HCT116 (cell line): ENCODE results near the gene RTN1. TPM values are rescaled to one million over a fixed set of nuclear protein-coding genes. Genes with fewer than 3 reads are reported as not detected.

Source experiments
- ATAC-seq: fragments of 200-7000 bp; cut with Tn5 transposase; 2 replicates; pipeline ENCODE4 v1.9.1; 2020; ENCODE audit warnings: mild to moderate bottlenecking, moderate library complexity
- BruUV-seq: library from RNA; stranded (reverse); fragments of 400-500 nt; replicated peaks from 2 replicates; lab custom pipeline; 2021; lab: Mats Ljungman, UMichigan
- CTCF ChIA-PET: fragments of 300-600 bp; sonication (Branson Sonifier 250); formaldehyde crosslinking; loops from one replicate; lab custom pipeline; 2021; ENCODE audit warnings: antibody characterized with exemption; lab: Charles Lee
- POLR2A ChIA-PET: fragments of 300-600, 350-600 bp; sonication (Branson Sonifier 250); formaldehyde crosslinking; loops from one replicate; lab custom pipeline; 2021; ENCODE audit warnings: antibody characterized with exemption; lab: Charles Lee
- RAD21 ChIA-PET, 2 experiments: fragments of 300-600 bp; sonication (Branson Sonifier 250); formaldehyde crosslinking; loops; one replicate each; lab custom pipeline; 2023; ENCODE audit warnings: low total read pairs in 2 of 2; ENCODE audit not compliant: uncharacterized antibody in 2 of 2, unreplicated experiment in 2 of 2, low non-redundant PET in 1 of 2; lab: Charles Lee
- DNase-seq: peaks from one replicate; pipeline ENCODE4 v3.0.0-alpha.2; 2010; ENCODE audit warnings: low read depth, low spot score
- H2AFZ ChIP-seq: fragments of 200-600 bp; shearing (Covaris generic), sonication (generic); 2 replicates; pipeline ENCODE4 v1.6.1; 2017; ENCODE audit warnings: low read depth, mixed run types, mixed read lengths, antibody characterized with exemption, low read length; ENCODE audit not compliant: poor library complexity, severe bottlenecking
- H3K27ac ChIP-seq: 2 replicates; pipeline ENCODE4 v1.5.1; 2012; ENCODE audit warnings: low read depth, low read length
- H3K27me3 ChIP-seq: fragments of 200-600 bp; sonication (generic); 2 replicates; pipeline ENCODE4 v1.6.1; 2016; ENCODE audit warnings: mixed run types, low read length, mixed read lengths; ENCODE audit not compliant: insufficient read depth
- H3K36me3 ChIP-seq, 2 experiments: fragments of 200-500 bp in 1 of 2; fragments of 200-600 bp in 1 of 2; sonication (Bioruptor generic) in 1 of 2; sonication (generic) in 1 of 2; 2 replicates each; pipeline versions ENCODE4 v1.5.1 to v1.6.1; 2014 to 2016; ENCODE audit warnings: low read length in 2 of 2, inconsistent platforms in 1 of 2, mixed read lengths in 1 of 2, mixed run types in 1 of 2; ENCODE audit not compliant: insufficient read depth in 2 of 2, control insufficient read depth in 1 of 2
- H3K4me1 ChIP-seq, 2 experiments: fragments of 200-600 bp in 1 of 2; sonication (generic) in 1 of 2; 2 replicates each; pipeline versions ENCODE4 v1.5.1 to v1.6.1; 2012 to 2017; ENCODE audit warnings: low read length in 2 of 2, inconsistent platforms in 1 of 2, mild to moderate bottlenecking in 1 of 2, mixed read lengths in 1 of 2, mixed run types in 1 of 2, moderate library complexity in 1 of 2; ENCODE audit not compliant: insufficient read depth in 2 of 2, control insufficient read depth in 1 of 2
- H3K4me2 ChIP-seq: fragments of 200-600 bp; sonication (generic); 2 replicates; pipeline ENCODE4 v1.6.1; 2017; ENCODE audit warnings: mixed run types, low read length, mixed read lengths
- H3K4me3 ChIP-seq, 2 experiments: fragments of 200-600 bp in 1 of 2; sonication (generic) in 1 of 2; replicated peaks in 1 of 2; 2 replicates each; pipeline ENCODE4 v1.5.1; 2011 to 2016; ENCODE audit warnings: low read length in 2 of 2, control low read depth in 1 of 2, low read depth in 1 of 2, mild to moderate bottlenecking in 1 of 2, mixed read lengths in 1 of 2, mixed run types in 1 of 2
- H3K79me2 ChIP-seq: fragments of 200-600 bp; sonication (generic); 2 replicates; pipeline ENCODE4 v1.6.1; 2017; ENCODE audit warnings: mild to moderate bottlenecking, mixed run types, low read length, moderate library complexity, mixed read lengths; ENCODE audit not compliant: insufficient read depth
- H3K9ac ChIP-seq: fragments of 200-600 bp; sonication (generic); 2 replicates; pipeline ENCODE4 v1.6.1; 2016; ENCODE audit warnings: low read length, mixed read lengths
- H3K9me2 ChIP-seq: fragments of 200-600 bp; sonication (generic), shearing (Covaris generic); 2 replicates; pipeline ENCODE4 v1.6.1; 2017; ENCODE audit warnings: mixed run types, mild to moderate bottlenecking, moderate library complexity; ENCODE audit not compliant: insufficient read depth
- H3K9me3 ChIP-seq, 2 experiments: fragments of 200-500 bp in 1 of 2; fragments of 200-600 bp in 1 of 2; sonication (Bioruptor generic) in 1 of 2; sonication (generic) in 1 of 2; 2 replicates each; pipeline ENCODE4 v1.6.1; 2014 to 2017; ENCODE audit warnings: low read length in 2 of 2, mixed read lengths in 2 of 2, inconsistent platforms in 1 of 2, low read depth in 1 of 2, mild to moderate bottlenecking in 1 of 2, mixed run types in 1 of 2, moderate library complexity in 1 of 2; ENCODE audit not compliant: control insufficient read depth in 1 of 2, insufficient read depth in 1 of 2
- H4K20me1 ChIP-seq: fragments of 200-600 bp; sonication (generic), shearing (Covaris generic); 2 replicates; pipeline ENCODE4 v1.6.1; 2017; ENCODE audit warnings: mixed run types, mild to moderate bottlenecking, moderate library complexity; ENCODE audit not compliant: insufficient read depth
- ATF3 ChIP-seq: IDR thresholded peaks from 2 replicates; pipeline ENCODE4 v1.6.1; 2012
- CBX3 ChIP-seq: IDR thresholded peaks from 2 replicates; pipeline ENCODE4 v1.6.1; 2012; ENCODE audit warnings: low read depth
- CEBPB ChIP-seq: IDR thresholded peaks from 2 replicates; pipeline ENCODE4 v1.6.1; 2012; ENCODE audit warnings: low read depth
- CTCF ChIP-seq, 3 experiments: fragments of 200-600 bp in 1 of 3; sonication (generic) in 1 of 3; IDR thresholded peaks in 2 of 3; conservative IDR thresholded peaks in 1 of 3; 2 replicates each; pipeline ENCODE4 v1.5.1; 2012 to 2017; ENCODE audit warnings: low read depth in 2 of 3, low read length in 2 of 3, antibody characterized with exemption in 1 of 3, borderline replicate concordance in 1 of 3, control low read depth in 1 of 3, mild to moderate bottlenecking in 1 of 3, mixed read lengths in 1 of 3, mixed run types in 1 of 3, moderate library complexity in 1 of 3; ENCODE audit not compliant: insufficient read depth in 1 of 3
- EGR1 ChIP-seq: IDR thresholded peaks from 2 replicates; pipeline ENCODE4 v1.6.1; 2012; ENCODE audit warnings: low read depth
- ELF1 ChIP-seq: IDR thresholded peaks from 2 replicates; pipeline ENCODE4 v1.6.1; 2012; ENCODE audit warnings: low read depth, borderline replicate concordance
- EZH2 ChIP-seq: fragments of 200-600 bp; sonication (generic); IDR thresholded peaks from 2 replicates; pipeline ENCODE4 v1.6.1; 2017; ENCODE audit warnings: antibody characterized with exemption, mixed run types
- EZH2phosphoT487 ChIP-seq: fragments of 200-600 bp; IDR thresholded peaks from 2 replicates; pipeline ENCODE4 v1.6.1; 2018; ENCODE audit warnings: antibody characterized with exemption, borderline replicate concordance
- FOSL1 ChIP-seq: IDR thresholded peaks from 2 replicates; pipeline ENCODE4 v1.6.1; 2012; ENCODE audit warnings: low read depth
- MAX ChIP-seq: IDR thresholded peaks from 2 replicates; pipeline ENCODE4 v1.6.1; 2012
- POLR2A ChIP-seq: IDR thresholded peaks from 2 replicates; pipeline ENCODE4 v1.7.0; 2011; ENCODE audit warnings: borderline replicate concordance; ENCODE audit not compliant: insufficient read depth, insufficient read length; ENCODE audit errors: extremely low read depth
- RAD21 ChIP-seq: IDR thresholded peaks from 2 replicates; pipeline ENCODE4 v1.6.1; 2012; ENCODE audit warnings: low read depth, mild to moderate bottlenecking
- SIN3A ChIP-seq: IDR thresholded peaks from 2 replicates; pipeline ENCODE4 v1.6.1; 2012; ENCODE audit warnings: low read depth
- SRF ChIP-seq: IDR thresholded peaks from 2 replicates; pipeline ENCODE4 v1.6.1; 2012; ENCODE audit warnings: low read depth
- TCF7L2 ChIP-seq: IDR thresholded peaks from 2 replicates; pipeline ENCODE4 v1.7.0; 2011; ENCODE audit warnings: borderline replicate concordance, inconsistent platforms; ENCODE audit not compliant: insufficient read depth, insufficient read length; ENCODE audit errors: extremely low read depth
- YY1 ChIP-seq: IDR thresholded peaks from 2 replicates; pipeline ENCODE4 v1.6.1; 2011; ENCODE audit warnings: low read length, low read depth, moderate library complexity, mild to moderate bottlenecking; ENCODE audit not compliant: insufficient replicate concordance; ENCODE audit errors: extremely low read depth
- ZBTB33 ChIP-seq: IDR thresholded peaks from 2 replicates; pipeline ENCODE4 v1.6.1; 2011; ENCODE audit warnings: mild to moderate bottlenecking, low read length, moderate library complexity; ENCODE audit not compliant: insufficient replicate concordance; ENCODE audit errors: extremely low read depth
- ZFX ChIP-seq: fragments of 450-650 bp; IDR thresholded peaks from 2 replicates; pipeline ENCODE4 v1.6.1; 2017
- intact Hi-C: fragments of 100-400 bp; cut with micrococcal nuclease; formaldehyde crosslinking; loops from 2 replicates; pipeline ENCODE4 v1.10.0; 2022
- total RNA-seq: library from RNA; stranded (reverse); gene quantifications from one replicate; pipeline ENCODE4 v1.2.1, GENCODE V29; 2021; ENCODE audit not compliant: unreplicated experiment

RTN1 gene
- total RNA-seq, 1 experiment from 2014 or later: 0.57 TPM

GRCh38 chr14:59788176-59788575, 82.4 kb downstream of the RTN1 start:
- intact Hi-C loops: no loop called here
- DNase-seq: no peak
- BruUV-seq: no TSS peak
- Histone ChIP-seq H3K27me3 (peaks cover 11% of the 10 kb centered on the region), H2AFZ (no peak overlapping the region), H3K9ac (no peak overlapping the region), H3K9me2 (no peaks in the 10 kb centered on the region), H3K79me2 (no peaks in the 10 kb centered on the region), H3K4me1 (no peaks in the 10 kb centered on the region), H3K36me3 (no peaks in the 10 kb centered on the region), H4K20me1 (no peaks in the 10 kb centered on the region), H3K4me2 (no peak overlapping the region), H3K27ac (no peak overlapping the region), H3K9me3 (no peaks in the 10 kb centered on the region), H3K4me3 (no peak overlapping the region)
- no peak for ATAC-seq
- ChIA-PET CTCF (no interaction called here), POLR2A (no interaction called here), RAD21 (no interaction called here)
- no peak for TF ChIP-seq ATF3
- no peak for TF ChIP-seq EZH2
- TF ChIP-seq EGR1: no peak

GRCh38 chr14:59787045-59787674, 83.4 kb downstream of the RTN1 start:
- RAD21 ChIA-PET: no interaction called here
- TF ChIP-seq ELF1 (no peak), FOSL1 (no peak), ZBTB33 (no peak), SRF (no peak), CBX3 (no peak), MAX (no peak), TCF7L2 (no peak), EZH2 (no peak), CTCF (IDR thresholded peaks at IDR 0.05 in 2 of 3, conservative IDR thresholded peaks at IDR 0.05 in 1 of 3; ENCODE audit: borderline replicate concordance in 1 of 3, insufficient read depth in 1 of 3, low read depth in 2 of 3, low read length in 2 of 3) (no peak), POLR2A (no peak), CEBPB (no peak), ZFX (no peak), EGR1 (no peak), RAD21 (no peak), SIN3A (no peak), EZH2phosphoT487 (no peak), YY1 (no peak)

More at GRCh38 chr14:59787045-59787674, 83.4 kb downstream of the RTN1 start:
- Histone ChIP-seq H4K20me1 (no peaks in the 10 kb centered on the region), H3K79me2 (no peaks in the 10 kb centered on the region), H3K9me2 (no peaks in the 10 kb centered on the region), H3K36me3 (no peaks in the 10 kb centered on the region), H3K27me3 (peaks cover 11% of the 10 kb centered on the region), H3K4me3 (no peak overlapping the region), H3K4me1 (no peaks in the 10 kb centered on the region), H3K27ac (no peak overlapping the region), H3K9ac (no peak overlapping the region), H2AFZ (no peak overlapping the region), H3K9me3 (no peaks in the 10 kb centered on the region), H3K4me2 (no peak overlapping the region)
- intact Hi-C loops: no loop called here
- POLR2A ChIA-PET: no interaction called here
- BruUV-seq: no TSS peak
- ATAC-seq (no peak), DNase-seq (no peak)
- CTCF ChIA-PET: no interaction called here
